GM12878 (cell line): Measurements from ENCODE around the gene MRPL42. TPM values are rescaled to one million over a fixed set of nuclear protein-coding genes. Genes with fewer than 3 reads are reported as not detected.
A peak's percentile ranks its signal among the peaks of the same experiment; 100 is the strongest.
"Not testable (repeated sequence)": the region's sequence is repeated elsewhere in the genome, so short reads cannot be mapped to it uniquely, and the experiment has no call there.

ENCODE experiments used
- ATAC-seq: fragments of 200-7000 bp; cut with Tn5 transposase; 3 replicates; pipeline ENCODE4 v1.9.1; 2020; ENCODE audit warnings: mild to moderate bottlenecking, moderate library complexity
- BruUV-seq: library from RNA; stranded (reverse); fragments of 400-500 nt; replicated peaks from 2 replicates; lab custom pipeline; 2021; lab: Mats Ljungman, UMichigan
- CTCF ChIA-PET: fragments of 300-600 bp; sonication (Branson Sonifier 250); formaldehyde crosslinking; extraction: SDS; loops from one replicate; lab custom pipeline; 2021; ENCODE audit warnings: inconsistent platforms; lab: Yijun Ruan, JAX
- POLR2A ChIA-PET: fragments of 350-600 bp; formaldehyde crosslinking; extraction: SDS; loops from one replicate; lab custom pipeline; 2021; ENCODE audit warnings: inconsistent platforms; lab: Charles Lee
- RAD21 ChIA-PET: fragments of 300-600 bp; sonication (Branson Sonifier 250); formaldehyde crosslinking; loops from one replicate; lab custom pipeline; 2023; ENCODE audit warnings: antibody characterized with exemption; ENCODE audit not compliant: unreplicated experiment; lab: Charles Lee
- SMC1A ChIA-PET: fragments of 300-600 bp; sonication (Branson Sonifier 250); formaldehyde crosslinking; loops from one replicate; lab custom pipeline; 2023; ENCODE audit not compliant: unreplicated experiment, uncharacterized antibody; lab: Charles Lee
- DNase-seq: peaks from one replicate; pipeline ENCODE4 v3.0.0-alpha.2; 2011; ENCODE audit warnings: low read depth, low spot score
- FAIRE-seq: peaks from 3 replicates; lab custom pipeline; 2011; peaks lifted over from hg19 to GRCh38; lab: Jason Lieb, UNC
- H2AFZ ChIP-seq: 2 replicates; pipeline ENCODE4 v1.6.0; 2011; ENCODE audit warnings: low read depth, low read length, control low read depth; ENCODE audit not compliant: control insufficient read depth
- H3K27ac ChIP-seq: 2 replicates; pipeline ENCODE4 v1.5.1; 2011; ENCODE audit warnings: control low read depth; ENCODE audit not compliant: control insufficient read depth, insufficient read depth
- H3K27me3 ChIP-seq, 2 experiments: replicated peaks in 1 of 2; 2 replicates each; pipeline versions ENCODE4 v1.6.0 to v1.6.1; 2011; ENCODE audit warnings: low read length in 1 of 2; ENCODE audit not compliant: control insufficient read depth in 2 of 2, insufficient read depth in 2 of 2
- H3K36me3 ChIP-seq, 2 experiments: 2 replicates each; pipeline ENCODE4 v1.5.1; 2011; ENCODE audit warnings: low read length in 1 of 2; ENCODE audit not compliant: control insufficient read depth in 2 of 2, insufficient read depth in 2 of 2
- H3K4me1 ChIP-seq: 2 replicates; pipeline ENCODE4 v1.6.1; 2011; ENCODE audit warnings: mild to moderate bottlenecking, low read length, moderate library complexity, mixed read lengths; ENCODE audit not compliant: control insufficient read depth, insufficient read depth
- H3K4me2 ChIP-seq: 2 replicates; pipeline ENCODE4 v1.6.0; 2011; ENCODE audit warnings: control low read depth; ENCODE audit not compliant: control insufficient read depth, insufficient read depth
- H3K4me3 ChIP-seq: fragments of 200-600 bp; sonication (generic); 2 replicates; pipeline ENCODE4 v1.5.1; 2016
- H3K79me2 ChIP-seq: 2 replicates; pipeline ENCODE4 v1.6.0; 2011; ENCODE audit warnings: low read length; ENCODE audit not compliant: control insufficient read depth, insufficient read depth
- H3K9ac ChIP-seq: 2 replicates; pipeline ENCODE4 v1.8.0; 2011; ENCODE audit warnings: low read length, control low read depth, mixed read lengths; ENCODE audit not compliant: control insufficient read depth, insufficient read depth
- H3K9me3 ChIP-seq: replicated peaks from 3 replicates; pipeline ENCODE4 v1.5.1; 2011; ENCODE audit warnings: mild to moderate bottlenecking, low read length; ENCODE audit not compliant: control insufficient read depth, insufficient read depth
- H4K20me1 ChIP-seq: 2 replicates; pipeline ENCODE4 v1.6.0; 2011; ENCODE audit not compliant: control insufficient read depth, insufficient read depth
- SPI1 ChIP-seq: IDR thresholded peaks from 2 replicates; pipeline ENCODE4 v1.6.1; 2011; ENCODE audit warnings: low read depth, mild to moderate bottlenecking, low read length, moderate library complexity, borderline replicate concordance; ENCODE audit not compliant: insufficient read depth
- WGBS: methylation state at CpG from one replicate; pipeline ENCODE4 v1.1.6; 2016; ENCODE audit warnings: low lambda C conversion rate; ENCODE audit not compliant: insufficient replicate concordance, insufficient coverage; ENCODE audit errors: missing lambda C conversion rate; 5-methylcytosine and 5-hydroxymethylcytosine counted together
- in situ Hi-C: fragments of 300-500 bp; cut with MboI; formaldehyde crosslinking; loops from 9 replicates; pipeline ENCODE4 v1.14.3; 2018; ENCODE audit warnings: mixed read lengths
- intact Hi-C: fragments of 100-400 bp; cut with micrococcal nuclease; formaldehyde crosslinking; loops from one replicate; pipeline ENCODE4 v1.14.2; 2022; ENCODE audit not compliant: unreplicated experiment
- polyA plus RNA-seq, 11 experiments: library from polyadenylated mRNA; depleted of rRNA in 4 of 11; unstranded in 6 of 11; stranded (reverse) in 5 of 11; fragments of >200 nt; fragmentation: Nextera tagmentation in 4 of 11; fragmentation: Illumina TruSeq in 1 of 11; extraction: Ambion mirVana in 4 of 11; extraction: Trizol in 1 of 11; gene quantifications; 1 replicate in 1 of 11; 2 replicates in 10 of 11; pipeline versions ENCODE4 v1.2.1 to v1.2.3, GENCODE V29; 2011 to 2016; ENCODE audit warnings: inconsistent platforms in 2 of 11, missing spikeins in 2 of 11, low read depth in 1 of 11
- total RNA-seq, 4 experiments: library from RNA; depleted of rRNA in 3 of 4; stranded (reverse); fragments of >200 nt in 3 of 4; fragmentation: Illumina TruSeq in 1 of 4; extraction: Trizol in 1 of 4; gene quantifications; 2 replicates each; pipeline versions ENCODE4 v1.2.1 to v1.2.3, GENCODE V29; 2013 to 2021
- TF ChIP-seq, protein P1 (sequence below): fragments of 450-650 bp; IDR thresholded peaks from 2 replicates; pipeline ENCODE4 v1.6.1; 2016; ENCODE audit warnings: mild to moderate bottlenecking

Gene MRPL42
- total and polyA plus RNA-seq, 10 of the 15 experiments (the other 5 are each of a cell fraction or from before 2014, with no cell fraction given): 65.1 to 427 (median 126) TPM

DNA sequence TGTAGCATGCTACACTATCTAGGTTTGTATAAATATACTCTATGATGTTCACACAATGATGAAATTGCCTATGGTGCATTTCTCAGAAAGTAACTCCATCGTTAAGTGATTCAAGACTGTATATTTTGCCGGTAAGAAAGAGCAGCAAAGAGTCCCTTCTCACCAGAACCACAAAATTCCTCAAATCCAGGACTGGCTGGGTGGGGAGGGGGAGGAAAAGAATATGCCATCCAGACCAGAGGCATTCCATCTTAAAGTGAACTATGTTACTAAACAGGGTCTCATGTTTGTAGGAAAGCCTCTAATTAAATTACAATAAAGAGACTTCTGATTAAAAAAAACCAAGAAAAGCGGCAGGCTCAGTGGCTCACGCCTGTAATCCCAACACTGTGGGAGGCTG, 37.0 kb upstream of the MRPL42 start (continued):
- TF ChIP-seq, protein P1, sequence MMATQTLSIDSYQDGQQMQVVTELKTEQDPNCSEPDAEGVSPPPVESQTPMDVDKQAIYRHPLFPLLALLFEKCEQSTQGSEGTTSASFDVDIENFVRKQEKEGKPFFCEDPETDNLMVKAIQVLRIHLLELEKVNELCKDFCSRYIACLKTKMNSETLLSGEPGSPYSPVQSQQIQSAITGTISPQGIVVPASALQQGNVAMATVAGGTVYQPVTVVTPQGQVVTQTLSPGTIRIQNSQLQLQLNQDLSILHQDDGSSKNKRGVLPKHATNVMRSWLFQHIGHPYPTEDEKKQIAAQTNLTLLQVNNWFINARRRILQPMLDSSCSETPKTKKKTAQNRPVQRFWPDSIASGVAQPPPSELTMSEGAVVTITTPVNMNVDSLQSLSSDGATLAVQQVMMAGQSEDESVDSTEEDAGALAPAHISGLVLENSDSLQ: no peak
- TF ChIP-seq SPI1: no peak

DNA sequence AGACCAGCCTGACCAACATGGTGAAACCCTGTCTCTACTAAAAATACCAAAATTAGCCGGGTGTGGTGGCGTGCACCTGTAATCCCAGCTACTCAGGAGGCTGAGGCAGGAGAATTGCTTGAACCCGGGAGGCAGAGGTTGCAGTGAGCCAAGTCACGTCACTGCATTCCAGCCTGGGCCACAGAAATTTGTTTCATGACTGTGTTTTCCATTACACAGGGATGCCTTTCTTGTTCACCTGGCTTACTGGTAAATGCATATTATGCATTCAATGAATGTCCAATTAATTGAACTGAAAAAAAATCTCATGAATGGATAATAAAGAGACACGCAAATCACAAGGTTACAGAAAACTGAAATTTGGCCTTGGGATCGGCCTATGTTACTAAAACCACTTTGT, 35.3 kb upstream of the MRPL42 start:
- CTCF ChIA-PET: interaction anchor here (1.3 to 9.6 kb wide), 6 partner anchors 9 to 670 kb away, joined by 3 to 163 read pairs (median 6); partner anchors contain the start of gene MRPL42
- H3K9ac ChIP-seq, H2AFZ ChIP-seq, H3K9me3 ChIP-seq, intact Hi-C loops, ATAC-seq, BruUV-seq, H3K27me3 ChIP-seq, DNase-seq, H4K20me1 ChIP-seq, H3K4me3 ChIP-seq, H3K36me3 ChIP-seq, H3K27ac ChIP-seq, FAIRE-seq, in situ Hi-C loops: not testable (repeated sequence)
- RAD21 ChIA-PET: interaction anchor here (1.1 to 1.5 kb wide), 3 partner anchors 12 to 51 kb away, joined by 3 to 9 read pairs (median 4); no protein-coding TSS in a partner anchor
- WGBS: 90% methylated on average over 6 of the region's 6 CpGs
- Histone ChIP-seq H3K4me2 (peak overlapping the region; percentile 5; the same call in 1 of the 2 replicates), H3K4me1 (peaks cover 51% of the 10 kb centered on the region), H3K79me2 (peaks cover 96% of the 10 kb centered on the region)
- POLR2A ChIA-PET: interaction anchor here (0.5 to 1.2 kb wide), 3 partner anchors 293 to 946 kb away, joined by 3 read pairs; no protein-coding TSS in a partner anchor
- SMC1A ChIA-PET: interaction anchor here (1.5 to 3.3 kb wide), 2 partner anchors 11 to 16 kb away, joined by 3 to 48 read pairs; no protein-coding TSS in a partner anchor
